Sigmoid colon (tissue), 7 donors: ENCODE results near the gene KCNG2. TPM values are rescaled to one million over a fixed set of nuclear protein-coding genes. Genes with fewer than 3 reads are reported as not detected.

Experiments used
- DNase-seq: peaks from one replicate; pipeline ENCODE4 v3.0.0-alpha.2; 2019
- H3K27ac ChIP-seq, 4 donors: fragments of 200-600 bp; sonication (generic); one replicate each; pipeline ENCODE4 v1.5.1; 2016 to 2019; ENCODE audit warnings: mild to moderate bottlenecking in 1 of 4
- H3K27me3 ChIP-seq, 3 donors: fragments of 200-600 bp; sonication (generic); one replicate each; pipeline ENCODE4 v1.5.1; 2019; ENCODE audit warnings: mild to moderate bottlenecking in 1 of 3
- H3K36me3 ChIP-seq, 4 donors: fragments of 200-600 bp; sonication (generic); one replicate each; pipeline ENCODE4 v1.5.1; 2016 to 2019
- H3K4me1 ChIP-seq, 4 donors: fragments of 200-600 bp; sonication (generic); one replicate each; pipeline ENCODE4 v1.5.1; 2017 to 2019
- H3K4me3 ChIP-seq, 4 donors: fragments of 200-600 bp; sonication (generic); one replicate each; pipeline ENCODE4 v1.5.1; 2017 to 2019; ENCODE audit warnings: mild to moderate bottlenecking in 2 of 4, moderate library complexity in 1 of 4
- H3K9me3 ChIP-seq, 4 donors: fragments of 200-600 bp in 3 of 4; sonication (generic) in 3 of 4; one replicate each; pipeline versions ENCODE4 v1.5.1 to v1.6.1; 2013 to 2019
- EP300 ChIP-seq, 4 donors: sonication (generic); formaldehyde crosslinking; IDR thresholded peaks; one replicate each; pipeline ENCODE4 v1.6.1; 2017; ENCODE audit warnings: antibody characterized with exemption in 4 of 4
- POLR2A ChIP-seq, 2 donors: fragments of 450-650 bp; IDR thresholded peaks; one replicate each; pipeline ENCODE4 v1.6.1; 2016; ENCODE audit warnings: antibody characterized with exemption in 2 of 2, mild to moderate bottlenecking in 2 of 2, moderate library complexity in 2 of 2
- POLR2AphosphoS5 ChIP-seq, 4 donors: sonication (generic); formaldehyde crosslinking; IDR thresholded peaks; one replicate each; pipeline ENCODE4 v1.6.1; 2017; ENCODE audit warnings: antibody characterized with exemption in 4 of 4
- WGBS, 2 donors: extraction: QIAGEN DNeasy Blood & Tissue Kit; methylation state at CpG; one replicate each; pipeline ENCODE4 v1.1.7; 2013; 5-methylcytosine and 5-hydroxymethylcytosine counted together
- intact Hi-C: fragments of 100-400 bp; cut with DNase I; formaldehyde crosslinking; loops from one replicate; pipeline ENCODE4 v1.15.1; 2023
- polyA plus RNA-seq, 3 donors: library from polyadenylated mRNA; stranded (reverse); fragments of 200-250 nt; gene quantifications; one replicate each; pipeline ENCODE4 v1.2.3, GENCODE V29; 2013
- total RNA-seq, 4 donors: library from RNA; depleted of rRNA; stranded (reverse); fragments of >200 nt; gene quantifications; one replicate each; pipeline ENCODE4 v1.1.0, GENCODE V29; 2016
- TF ChIP-seq, protein P1 (sequence below), 4 experiments: fragments of 450-650 bp in 3 of 4; fragments of 200-600 bp in 1 of 4; IDR thresholded peaks; one replicate each; pipeline ENCODE4 v1.5.1; 2016 to 2019; ENCODE audit warnings: antibody characterized with exemption in 4 of 4, mild to moderate bottlenecking in 3 of 4, moderate library complexity in 2 of 4
- donor health status: healthy with polysubstance abuse.
- donor health status: Bipolar disorder and iron deficiency.
- donor health status: healthy.

The KCNG2 gene
- total and polyA plus RNA-seq, 7 donors = 0.15 to 0.41 TPM; not detected in 5

DNA sequence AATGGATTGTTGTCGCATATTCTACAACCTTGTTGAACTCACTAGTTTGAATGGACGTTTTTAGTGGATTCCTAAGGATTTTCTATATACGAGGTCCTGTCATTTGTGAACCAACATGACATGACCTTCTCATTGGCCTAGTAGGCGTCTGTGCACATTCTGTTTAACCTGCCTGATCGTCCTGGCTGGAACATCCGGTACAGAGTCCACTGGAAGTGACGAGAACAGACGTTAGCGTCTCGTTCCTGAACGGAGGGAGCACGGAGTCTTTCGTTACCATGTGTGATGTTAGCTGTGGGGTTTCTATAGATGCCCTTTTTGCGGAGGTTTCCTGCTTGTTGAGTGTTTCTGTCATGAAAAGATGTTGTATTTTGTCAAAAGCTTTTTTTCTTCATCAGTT, 91.8 kb downstream of the KCNG2 start:
- intact Hi-C loops = no loop called here
- H3K27me3 ChIP-seq = peaks cover 0 to 6% (median 0%) of the 10 kb centered on the region in 3 donors
- WGBS, 2 donors = 92% methylated on average over 14 of the region's 14 CpGs
- TF ChIP-seq, protein P1, sequence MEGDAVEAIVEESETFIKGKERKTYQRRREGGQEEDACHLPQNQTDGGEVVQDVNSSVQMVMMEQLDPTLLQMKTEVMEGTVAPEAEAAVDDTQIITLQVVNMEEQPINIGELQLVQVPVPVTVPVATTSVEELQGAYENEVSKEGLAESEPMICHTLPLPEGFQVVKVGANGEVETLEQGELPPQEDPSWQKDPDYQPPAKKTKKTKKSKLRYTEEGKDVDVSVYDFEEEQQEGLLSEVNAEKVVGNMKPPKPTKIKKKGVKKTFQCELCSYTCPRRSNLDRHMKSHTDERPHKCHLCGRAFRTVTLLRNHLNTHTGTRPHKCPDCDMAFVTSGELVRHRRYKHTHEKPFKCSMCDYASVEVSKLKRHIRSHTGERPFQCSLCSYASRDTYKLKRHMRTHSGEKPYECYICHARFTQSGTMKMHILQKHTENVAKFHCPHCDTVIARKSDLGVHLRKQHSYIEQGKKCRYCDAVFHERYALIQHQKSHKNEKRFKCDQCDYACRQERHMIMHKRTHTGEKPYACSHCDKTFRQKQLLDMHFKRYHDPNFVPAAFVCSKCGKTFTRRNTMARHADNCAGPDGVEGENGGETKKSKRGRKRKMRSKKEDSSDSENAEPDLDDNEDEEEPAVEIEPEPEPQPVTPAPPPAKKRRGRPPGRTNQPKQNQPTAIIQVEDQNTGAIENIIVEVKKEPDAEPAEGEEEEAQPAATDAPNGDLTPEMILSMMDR (IDR thresholded peaks at IDR 0.05) = no peak
- no peak for TF ChIP-seq POLR2AphosphoS5 (IDR thresholded peaks at IDR 0.05)
- no peak for TF ChIP-seq EP300 (IDR thresholded peaks at IDR 0.05)
- TF ChIP-seq POLR2A (IDR thresholded peaks at IDR 0.05) = no peak
- DNase-seq = no peak
- no peaks in the 10 kb centered on the region for H3K36me3 ChIP-seq
- H3K9me3 ChIP-seq = peaks cover 0 to 36% (median 6%) of the 10 kb centered on the region in 4 donors
- H3K27ac ChIP-seq = no peak overlapping the region
- no peak overlapping the region for H3K4me3 ChIP-seq
- no peaks in the 10 kb centered on the region for H3K4me1 ChIP-seq

DNA sequence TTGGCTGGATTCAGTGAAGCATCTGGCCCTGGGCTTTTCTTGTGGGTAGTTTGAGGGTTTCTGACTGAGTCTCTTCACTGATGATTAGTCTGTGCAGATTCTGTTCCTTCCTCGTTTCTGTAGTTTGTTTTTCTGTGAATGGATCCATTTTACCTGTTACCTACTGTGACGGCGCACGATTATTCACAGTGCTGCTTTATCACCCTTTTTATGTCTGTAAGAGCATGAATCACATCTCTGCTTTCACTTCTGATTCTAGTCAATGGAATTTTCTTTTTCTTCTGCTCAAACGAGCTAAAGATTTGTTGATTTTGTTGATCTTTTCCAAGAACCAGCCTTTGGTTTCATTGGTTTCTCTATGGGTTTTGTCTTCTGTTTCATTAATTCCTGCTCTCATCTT, 92.9 kb downstream of the KCNG2 start:
- TF ChIP-seq POLR2AphosphoS5 (IDR thresholded peaks at IDR 0.05) (no peak), POLR2A (IDR thresholded peaks at IDR 0.05) (no peak), EP300 (IDR thresholded peaks at IDR 0.05) (no peak)
- TF ChIP-seq, protein P1 (IDR thresholded peaks at IDR 0.05) = no peak
- no peak overlapping the region for H3K4me3 ChIP-seq
- 79 to 85% methylated on average over 5 of the region's 5 CpGs for WGBS, 2 donors
- intact Hi-C loops = no loop called here
- H3K36me3 ChIP-seq = no peaks in the 10 kb centered on the region
- no peak for DNase-seq
- H3K27me3 ChIP-seq = no peaks in the 10 kb centered on the region
- peaks cover 0 to 45% (median 6%) of the 10 kb centered on the region in 4 donors for H3K9me3 ChIP-seq
- no peak overlapping the region for H3K27ac ChIP-seq
- H3K4me1 ChIP-seq = no peaks in the 10 kb centered on the region

DNA sequence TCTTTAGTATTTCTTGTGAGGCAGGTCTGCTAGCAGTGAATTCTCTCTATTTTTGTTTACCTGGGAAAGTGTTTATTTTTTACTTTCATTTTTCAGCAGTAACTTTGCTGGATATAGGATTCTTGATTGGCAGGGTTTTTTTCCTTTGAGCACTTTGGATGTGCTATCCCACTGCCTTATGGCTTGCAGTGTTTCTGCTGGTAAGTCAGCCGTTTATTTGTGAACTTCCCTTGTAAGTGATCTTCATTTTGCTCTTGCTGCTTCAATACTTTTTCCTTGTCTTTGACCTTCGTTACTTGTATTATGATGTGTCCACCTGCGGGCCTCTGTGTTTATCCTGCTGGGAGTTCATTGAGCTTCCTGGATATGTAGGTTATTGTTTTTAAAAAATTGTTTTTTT, 99.0 kb downstream of the KCNG2 start:
- H3K36me3 ChIP-seq = no peaks in the 10 kb centered on the region
- 78 to 92% methylated on average over 3 of the region's 3 CpGs for WGBS, 2 donors
- peaks cover 6 to 40% (median 11%) of the 10 kb centered on the region in 4 donors for H3K9me3 ChIP-seq
- H3K27ac ChIP-seq = no peak overlapping the region
- H3K4me3 ChIP-seq = no peak overlapping the region
- H3K4me1 ChIP-seq = no peaks in the 10 kb centered on the region
- no peak for TF ChIP-seq EP300 (IDR thresholded peaks at IDR 0.05)
- TF ChIP-seq POLR2A (IDR thresholded peaks at IDR 0.05) = no peak
- TF ChIP-seq POLR2AphosphoS5 (IDR thresholded peaks at IDR 0.05) = no peak
- TF ChIP-seq, protein P1 (IDR thresholded peaks at IDR 0.05) = no peak
- H3K27me3 ChIP-seq = peaks cover 0 to 3% (median 2%) of the 10 kb centered on the region in 3 donors
- intact Hi-C loops = no loop called here
- DNase-seq = no peak

DNA sequence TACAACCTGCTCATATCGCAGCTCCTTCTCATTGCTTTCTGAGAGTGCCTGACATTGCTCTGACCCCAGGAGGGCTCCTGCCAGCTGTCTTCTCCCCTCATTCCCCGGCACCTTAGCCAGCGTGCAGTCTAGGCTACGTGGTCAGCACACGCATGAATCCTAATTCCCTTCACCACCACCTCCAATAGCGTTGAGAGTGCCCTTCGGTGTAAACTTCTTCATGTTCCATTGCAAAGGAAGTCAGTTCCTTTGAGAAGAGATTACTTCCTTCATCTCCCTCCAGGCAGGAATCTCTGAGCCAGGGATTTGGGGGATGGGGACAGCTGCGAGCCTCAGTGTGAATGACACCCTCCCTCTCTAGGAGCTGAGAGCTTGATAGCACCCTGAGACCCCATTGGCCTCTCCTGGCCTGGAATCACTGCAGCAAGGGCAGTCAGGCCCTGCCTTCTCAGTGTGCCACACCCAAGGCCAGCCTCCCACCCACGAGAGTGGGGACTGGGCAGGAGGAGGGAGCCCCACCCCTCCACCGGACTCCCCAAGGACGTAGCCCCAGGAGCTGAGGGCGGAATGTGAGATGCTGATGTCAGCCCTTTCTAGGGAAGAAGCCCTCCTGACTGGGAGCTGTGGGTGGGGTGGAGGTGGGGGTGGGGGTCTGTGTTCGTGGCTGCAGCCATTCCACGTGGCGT, 100.3 kb downstream of the KCNG2 start:
- no peak for DNase-seq

More for the DNA sequence above, 100.3 kb downstream of the KCNG2 start:
- 92 to 95% methylated on average over 15 of the region's 15 CpGs for WGBS, 2 donors
- Histone ChIP-seq H3K36me3 (peaks cover 0 to 10% (median 4%) of the 10 kb centered on the region in 4 donors), H3K27ac (no peak overlapping the region), H3K4me3 (no peak overlapping the region), H3K9me3 (peaks cover 6 to 38% (median 10%) of the 10 kb centered on the region in 4 donors), H3K4me1 (no peaks in the 10 kb centered on the region), H3K27me3 (peaks cover 0 to 3% (median 2%) of the 10 kb centered on the region in 3 donors)
- TF ChIP-seq EP300 (IDR thresholded peaks at IDR 0.05) = no peak
- TF ChIP-seq, protein P1 (IDR thresholded peaks at IDR 0.05) = no peak
- no peak for TF ChIP-seq POLR2AphosphoS5 (IDR thresholded peaks at IDR 0.05)
- TF ChIP-seq POLR2A (IDR thresholded peaks at IDR 0.05) = no peak
- intact Hi-C loops = no loop called here
